ENCODE data around the gene TMEM237.

DNA sequence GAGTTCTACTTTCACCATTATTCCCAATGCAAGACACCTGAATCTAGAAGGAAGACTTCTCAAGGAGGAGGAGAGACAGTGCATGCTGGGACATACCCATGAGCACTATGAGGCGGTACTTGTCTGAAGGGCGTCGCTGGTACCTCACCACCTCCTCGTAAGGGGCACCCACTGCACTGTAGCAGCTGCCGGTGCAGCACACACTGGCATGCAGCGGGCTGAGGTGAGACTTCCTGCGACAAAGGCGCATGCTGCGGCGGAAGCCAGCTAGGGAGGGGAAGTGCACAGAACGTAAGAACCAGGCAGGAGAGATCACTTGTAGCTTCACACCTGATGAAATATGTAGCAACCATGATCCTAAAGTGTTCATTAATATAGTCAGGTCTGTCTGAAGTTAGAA lies 12.8 kb upstream of the TMEM237 start:
- TF ChIP-seq POLR2AphosphoS5 (IDR thresholded peaks at IDR 0.05), result no peak
- TF ChIP-seq CTCF (IDR thresholded peaks at IDR 0.05), result no peak
- TF ChIP-seq EP300 (IDR thresholded peaks at IDR 0.05), result no peak

All from sigmoid colon (tissue), 4 donors.